HG03139 (cell line): Measurements from ENCODE around the gene PARD3.
"Not testable (repeated sequence)": the region's sequence is repeated elsewhere in the genome, so short reads cannot be mapped to it uniquely, and the experiment has no call there.

Experiments
- ATAC-seq: cut with Tn5 transposase; IDR thresholded peaks from one replicate; pipeline ENCODE4 v1.9.1; 2021; ENCODE audit not compliant: unreplicated experiment

Gene PARD3

DNA sequence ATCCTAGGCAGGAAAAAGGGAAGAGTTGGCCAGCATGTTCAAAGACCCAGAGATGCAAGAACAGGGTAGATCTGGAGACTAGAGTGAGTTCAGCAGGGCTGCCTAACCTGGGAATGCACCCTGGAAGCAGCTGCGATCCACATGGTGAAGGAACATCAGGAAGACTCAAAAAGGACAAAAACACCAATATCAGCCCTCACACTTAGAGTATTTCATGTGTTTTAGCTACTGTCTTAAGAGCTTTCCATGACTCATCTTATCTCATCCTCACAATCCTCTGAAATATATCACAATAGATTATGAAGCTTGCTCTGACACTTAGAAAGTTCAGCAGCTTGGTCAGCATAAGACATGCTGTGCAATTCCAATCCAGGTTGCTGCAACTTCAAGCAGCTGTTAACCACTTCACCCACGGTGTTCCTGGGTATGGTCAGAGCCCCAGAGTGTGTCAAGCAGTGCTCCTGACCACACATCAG lies 380.9 kb downstream of the PARD3 start:
- no peak for ATAC-seq

DNA sequence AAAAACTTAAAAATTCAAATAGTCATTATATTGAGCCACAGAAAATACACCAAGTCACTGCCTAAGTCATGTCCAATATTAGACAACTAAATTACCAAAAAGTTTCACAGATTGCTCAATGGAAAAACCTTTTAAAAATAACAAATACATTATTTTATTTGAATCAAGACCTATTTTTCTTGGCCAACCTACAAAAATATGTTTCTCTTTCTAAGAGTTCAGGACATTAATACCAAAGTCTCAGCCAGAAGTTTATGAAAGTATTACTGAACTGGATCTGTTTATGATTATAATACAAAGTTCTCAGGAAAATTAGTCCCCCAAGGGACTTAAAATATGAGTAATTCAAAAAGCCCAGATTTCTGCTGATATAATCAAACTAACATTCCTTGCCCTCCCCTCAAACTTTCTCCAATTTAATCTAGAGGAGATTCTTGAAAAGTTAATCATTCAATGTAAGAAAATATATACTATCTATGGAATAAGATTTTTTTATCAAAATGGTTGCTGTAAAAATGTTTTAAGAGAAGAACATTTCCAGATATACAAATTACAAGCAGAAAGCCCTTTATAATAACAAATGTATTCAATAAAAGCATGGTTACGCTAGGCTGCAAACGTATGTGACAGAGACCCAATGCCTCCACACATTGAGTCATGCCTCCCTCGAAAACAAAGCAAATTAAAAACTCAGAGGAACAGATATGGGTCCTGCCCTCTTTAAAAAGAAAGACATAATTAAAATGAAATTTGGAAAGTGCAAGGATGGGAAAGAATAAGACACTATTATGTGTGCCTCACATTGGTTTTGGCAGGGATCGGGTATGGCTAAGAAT lies 381.6 kb downstream of the PARD3 start:
- ATAC-seq, result no peak

DNA sequence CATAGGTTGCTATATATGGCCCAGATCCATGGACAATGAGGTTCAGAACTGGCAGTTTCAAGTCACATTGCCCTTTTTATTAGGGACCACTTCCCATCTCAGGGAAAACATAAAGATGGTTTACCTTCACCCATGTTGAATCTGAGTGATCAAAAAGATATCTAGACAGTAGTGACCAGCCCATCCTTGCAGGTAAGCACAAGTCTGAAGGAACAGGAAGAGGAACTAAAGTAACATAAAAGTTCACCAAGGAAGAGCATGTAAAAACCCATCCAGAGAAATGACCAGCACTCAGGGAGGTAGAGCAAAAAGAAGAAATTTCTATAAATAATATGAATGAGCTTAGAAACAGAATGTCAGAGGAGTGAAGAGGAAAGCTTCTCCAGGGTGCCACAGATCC lies 382.5 kb downstream of the PARD3 start:
- ATAC-seq, result no peak

DNA sequence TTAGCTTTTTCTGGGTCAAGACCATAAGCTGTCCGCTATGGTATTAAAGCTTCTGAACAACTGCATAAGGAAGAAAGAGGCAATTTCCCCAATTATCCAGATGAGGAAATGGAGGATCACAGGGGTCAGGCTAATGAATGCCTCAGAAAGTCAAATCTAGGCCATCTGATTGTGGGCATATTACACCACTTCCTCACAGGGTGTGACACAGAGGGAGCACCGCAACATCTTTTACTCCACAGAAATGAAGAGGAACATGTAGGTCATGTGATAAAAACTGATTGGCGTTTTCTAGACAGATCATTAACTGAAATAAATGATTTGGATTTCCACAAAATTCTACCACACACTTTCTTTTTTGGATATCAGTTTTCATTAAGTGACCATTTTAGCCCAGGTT lies 384.4 kb downstream of the PARD3 start:
- ATAC-seq, result no peak

DNA sequence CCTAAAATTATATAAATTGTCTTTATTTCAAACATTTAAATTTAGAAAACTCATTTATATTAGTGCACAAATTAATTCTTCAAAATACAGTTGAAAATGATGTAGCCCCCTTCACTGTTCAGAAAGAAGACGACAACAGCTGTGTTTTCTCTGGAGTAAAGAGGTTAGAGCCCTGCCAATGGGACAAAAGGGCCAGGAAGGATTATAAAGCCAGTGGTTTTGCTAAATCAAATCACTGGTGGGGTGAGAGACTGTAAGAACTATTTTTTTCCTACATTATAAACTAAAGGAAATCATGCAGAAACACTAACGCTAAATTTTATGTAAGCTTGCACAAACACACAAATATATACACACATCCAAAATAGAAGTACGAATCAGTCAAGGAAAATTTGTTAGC lies 386.6 kb downstream of the PARD3 start:
- no peak for ATAC-seq

DNA sequence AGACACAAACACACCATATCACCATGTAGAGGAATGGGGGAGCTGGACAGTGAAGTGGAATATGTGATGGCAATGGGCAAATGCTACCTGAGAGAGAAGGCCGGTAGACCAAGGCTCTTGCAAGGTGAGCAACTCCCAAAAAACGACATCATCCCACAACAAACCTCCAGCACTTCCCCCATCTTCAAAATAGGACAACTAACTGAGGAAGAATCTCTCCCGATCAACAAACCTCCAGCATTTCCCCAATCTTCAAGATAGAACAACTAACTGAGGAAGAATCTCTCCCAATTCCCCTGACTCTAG lies 387.2 kb downstream of the PARD3 start:
- ATAC-seq, result no peak

DNA sequence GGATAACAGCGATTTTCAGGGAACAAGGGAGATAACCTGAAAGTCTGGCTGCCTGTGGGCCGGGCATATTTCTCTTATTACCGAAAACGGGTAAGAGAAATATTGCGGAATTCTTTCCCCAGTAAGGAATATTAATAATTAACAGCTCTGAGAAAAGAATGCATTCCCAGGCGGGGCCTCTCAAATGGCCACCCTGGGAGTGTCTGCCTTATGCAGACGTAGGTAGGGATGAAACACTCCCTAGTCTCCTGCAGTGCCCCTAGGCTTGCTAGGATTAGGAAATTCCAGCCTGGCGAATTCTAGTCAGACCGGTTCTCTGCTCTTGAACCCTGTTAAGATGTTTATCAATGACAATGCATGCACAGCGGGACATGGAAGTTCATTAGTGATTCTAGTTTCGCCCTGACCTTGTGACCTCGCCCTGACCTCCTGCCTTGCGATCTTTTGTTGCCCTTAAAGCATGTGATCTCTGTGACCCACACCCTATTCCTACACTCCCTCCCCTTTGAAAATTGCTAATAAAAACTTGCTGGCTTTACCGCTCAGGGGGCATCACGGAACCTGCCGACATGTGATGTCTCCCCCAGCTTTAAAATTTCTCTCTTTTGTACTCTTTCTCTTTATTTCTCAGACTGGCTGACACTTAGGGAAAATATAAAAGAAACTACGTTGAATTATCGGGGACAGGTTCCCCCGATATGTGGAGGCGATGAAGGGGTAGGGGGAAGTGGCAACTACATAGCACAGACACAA lies 387.8 kb downstream of the PARD3 start:
- not testable (repeated sequence) for ATAC-seq

DNA sequence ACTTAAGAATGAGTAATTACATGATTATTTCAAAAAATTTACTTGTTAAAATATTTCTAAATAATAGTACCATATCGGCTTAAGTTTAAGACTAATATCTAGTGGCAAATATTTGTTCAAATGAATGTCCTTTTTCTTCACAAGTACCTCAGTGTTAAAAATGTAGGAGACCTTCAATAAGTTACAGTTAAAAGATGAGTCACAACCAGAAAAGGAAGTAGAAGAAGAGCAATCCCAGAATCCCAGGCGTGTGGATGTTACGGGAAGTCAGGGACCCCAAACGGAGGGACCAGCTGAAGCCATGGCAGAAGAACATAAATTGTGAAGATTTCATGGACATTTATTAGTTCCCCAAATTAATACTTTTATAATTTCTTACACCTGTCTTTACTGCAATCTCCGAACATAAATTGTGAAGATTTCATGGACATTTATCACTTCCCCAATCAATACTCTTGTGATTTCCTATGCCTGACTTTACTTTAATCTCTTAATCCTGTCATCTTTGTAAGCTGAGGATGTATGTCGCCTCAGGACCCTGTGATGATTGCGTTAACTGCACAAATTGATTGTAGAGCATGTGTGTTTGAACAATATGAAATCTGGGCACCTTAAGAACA lies 388.4 kb downstream of the PARD3 start:
- not testable (repeated sequence) for ATAC-seq

DNA sequence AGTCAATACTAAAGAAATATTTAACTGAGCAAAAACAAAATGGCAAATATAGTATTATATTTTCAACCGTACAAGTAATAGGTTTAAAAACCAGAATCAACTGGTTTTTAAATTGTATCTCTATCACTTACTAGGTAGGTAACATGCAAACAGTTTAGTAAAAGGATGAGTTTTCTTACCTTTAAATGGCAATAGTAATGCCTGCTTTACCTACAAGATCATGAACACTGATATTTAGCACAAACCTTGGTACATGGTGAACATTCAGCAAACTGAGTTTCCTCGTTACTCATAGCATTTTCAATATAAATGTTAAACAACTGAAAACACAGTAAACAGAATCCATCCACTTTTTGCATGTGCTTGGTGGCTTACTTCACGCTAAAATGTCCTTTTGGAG lies 389.1 kb downstream of the PARD3 start:
- no peak for ATAC-seq

DNA sequence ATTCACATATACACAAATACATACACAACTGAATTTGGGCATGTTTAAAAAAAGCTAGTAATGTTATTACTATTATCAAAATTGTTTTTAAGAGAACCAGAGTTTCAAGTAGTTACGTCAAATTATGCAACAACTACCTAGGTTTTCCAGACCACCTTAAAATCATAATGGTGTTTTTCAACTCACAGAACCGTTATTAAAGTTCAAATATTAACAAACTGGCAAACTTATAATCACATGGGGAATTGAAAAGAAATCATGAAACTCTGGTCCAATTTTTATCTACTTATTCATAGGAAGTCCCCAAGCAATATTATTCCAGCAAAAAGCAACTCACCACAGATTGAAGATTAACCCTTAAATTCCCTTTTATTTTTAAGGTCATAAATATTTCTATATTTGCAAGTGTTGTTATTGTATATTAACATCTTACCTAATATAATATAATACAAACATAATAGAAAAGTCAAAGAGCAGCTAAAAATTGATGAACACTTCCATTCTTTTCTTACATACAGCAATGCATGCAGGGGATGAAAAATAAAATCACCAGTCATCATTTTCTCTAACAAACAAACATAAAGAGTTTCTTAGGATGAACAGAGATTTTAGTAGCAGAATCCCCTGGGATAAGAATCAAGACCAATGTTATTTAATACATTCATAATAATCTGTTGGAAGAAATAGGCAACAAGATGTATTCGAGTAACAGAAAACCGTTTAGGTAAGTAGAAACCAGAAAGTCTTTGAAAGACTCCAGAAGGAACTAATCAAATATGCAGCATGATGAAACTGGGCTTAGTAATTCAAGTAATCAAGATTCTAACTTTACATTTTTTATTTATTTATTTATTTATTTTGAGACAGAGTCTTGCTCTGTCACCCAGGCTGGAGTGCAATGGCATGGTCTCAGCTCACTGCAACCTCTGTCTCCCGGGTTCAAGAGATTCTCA lies 391.1 kb downstream of the PARD3 start:
- no peak for ATAC-seq

DNA sequence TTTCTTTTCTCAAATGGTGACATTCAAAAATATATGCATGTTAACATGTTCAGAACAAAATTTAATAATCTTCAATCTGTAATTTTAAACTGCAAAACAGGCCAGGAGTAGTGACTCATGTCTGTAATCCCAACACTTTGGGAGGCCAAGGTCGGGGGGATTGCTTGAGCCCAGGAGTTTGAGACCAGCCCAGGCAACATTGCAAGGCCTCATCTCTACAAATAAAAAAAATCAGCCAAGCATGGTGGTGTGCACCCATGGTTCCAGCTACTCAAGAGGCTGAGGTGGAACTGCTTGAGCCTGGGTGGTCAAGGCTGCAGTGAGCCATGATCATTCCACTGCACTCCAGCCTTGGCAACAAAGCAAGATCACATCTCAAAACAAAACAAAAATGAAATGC lies 394.3 kb downstream of the PARD3 start:
- ATAC-seq, result no peak

DNA sequence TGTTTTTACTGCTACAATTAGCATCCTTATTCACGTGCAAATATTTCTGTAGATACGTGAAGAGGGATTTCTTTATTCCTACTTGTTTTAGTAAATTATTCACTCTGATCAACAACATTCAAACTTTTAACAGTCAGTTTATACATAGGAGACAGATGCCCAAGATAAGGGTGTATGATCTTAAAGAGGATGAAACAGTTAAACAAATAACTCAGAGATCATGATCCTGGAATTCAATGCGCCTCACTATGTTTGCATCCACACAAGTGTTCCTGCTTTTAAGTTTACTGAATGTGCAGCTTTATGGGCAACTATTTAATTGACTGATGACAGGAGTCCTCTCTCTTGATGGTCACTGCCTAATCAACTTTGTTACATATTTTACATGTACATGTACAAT lies 394.8 kb downstream of the PARD3 start:
- ATAC-seq, result no peak

DNA sequence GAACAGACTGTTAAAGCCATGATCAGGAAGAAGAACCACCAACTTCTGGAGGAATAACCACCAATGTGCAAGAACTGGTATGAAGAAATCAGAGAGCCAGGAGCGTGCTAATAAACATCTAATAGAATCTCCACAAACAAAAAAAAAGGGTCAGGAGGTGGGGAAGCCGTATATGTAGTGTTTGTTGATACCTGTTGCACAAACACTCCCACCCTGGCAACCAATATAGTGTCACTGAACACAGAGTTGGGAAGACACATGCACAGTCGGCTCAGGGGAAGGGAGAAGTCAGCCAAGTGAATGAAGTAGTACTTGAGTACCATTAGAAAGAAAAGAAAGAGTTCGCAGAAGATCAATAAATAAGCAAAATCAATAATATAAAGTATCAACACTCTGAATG lies 400.1 kb downstream of the PARD3 start:
- no peak for ATAC-seq

DNA sequence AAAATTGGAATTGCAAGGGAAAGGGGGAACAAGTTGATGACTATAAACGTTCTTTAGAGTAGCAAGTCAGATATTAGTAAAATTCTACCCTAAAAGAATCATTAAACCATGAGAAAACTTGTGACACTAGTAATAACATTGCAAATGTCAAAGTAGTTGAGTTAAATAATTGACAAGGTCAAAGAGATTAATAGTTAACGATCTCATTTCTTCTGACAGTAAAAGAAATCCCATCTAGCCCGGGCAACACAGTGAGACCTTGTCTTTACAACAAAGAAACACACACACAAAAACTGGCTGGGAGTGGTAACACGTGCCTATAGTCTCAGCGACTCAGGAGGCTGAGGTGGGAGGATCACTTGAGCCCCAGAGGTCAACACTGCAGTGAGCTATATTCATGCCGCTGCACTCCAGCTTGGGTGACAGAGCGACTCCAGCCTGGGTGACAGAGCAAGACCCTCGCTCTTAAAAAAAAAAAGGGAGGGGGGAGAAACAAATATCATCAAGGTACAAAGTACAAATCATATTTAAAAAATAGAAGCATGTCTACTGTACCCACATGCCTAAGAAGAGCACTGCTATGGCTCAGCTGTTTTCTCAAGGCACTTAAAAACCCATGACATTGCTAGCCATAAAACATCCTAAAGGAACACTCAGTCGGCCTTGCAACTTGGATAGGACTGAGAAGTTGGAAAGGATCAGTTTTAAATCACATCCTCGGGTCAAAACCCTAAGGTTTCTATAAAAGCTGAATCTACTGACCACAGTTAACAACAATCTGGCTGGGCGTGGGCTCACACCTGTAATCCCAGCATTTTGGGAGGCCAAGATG lies 401.1 kb downstream of the PARD3 start:
- no peak for ATAC-seq

DNA sequence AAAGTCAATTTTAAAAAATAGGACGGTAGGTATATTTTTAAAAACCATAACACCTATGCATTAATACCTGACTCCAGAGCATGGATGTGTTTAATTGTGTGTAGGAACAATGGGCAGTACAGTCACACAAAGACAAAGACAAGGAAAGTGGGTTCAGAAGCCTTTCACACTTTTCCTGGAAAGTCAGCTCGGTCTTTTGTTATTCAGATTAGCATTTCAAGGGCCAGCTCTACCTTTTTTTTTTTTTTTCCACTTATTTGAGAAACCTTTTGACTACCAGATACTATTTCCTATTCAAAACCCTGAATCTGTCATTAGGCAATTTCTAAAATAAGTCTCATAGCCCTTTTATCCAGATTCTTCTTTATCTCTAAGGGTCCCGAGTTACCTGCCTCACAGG lies 401.9 kb downstream of the PARD3 start:
- no peak for ATAC-seq

DNA sequence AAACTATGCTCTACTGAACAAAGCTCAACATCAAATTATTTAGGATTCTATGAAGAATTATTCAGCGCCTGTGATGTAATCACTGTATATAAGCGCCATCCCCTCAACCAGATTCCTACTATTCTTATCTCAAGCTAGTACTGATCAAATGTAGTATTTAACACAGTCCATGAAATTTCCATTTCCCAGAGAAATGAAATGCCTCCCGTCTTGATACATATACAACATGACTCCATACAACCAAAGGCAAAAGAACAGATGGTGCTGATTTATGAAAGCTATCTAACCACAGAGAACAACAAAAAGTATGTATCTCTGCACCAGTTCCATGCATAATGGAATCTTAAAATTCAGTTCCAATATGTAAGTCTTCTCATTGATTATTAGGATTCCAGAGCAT lies 406.1 kb downstream of the PARD3 start:
- ATAC-seq, result no peak

DNA sequence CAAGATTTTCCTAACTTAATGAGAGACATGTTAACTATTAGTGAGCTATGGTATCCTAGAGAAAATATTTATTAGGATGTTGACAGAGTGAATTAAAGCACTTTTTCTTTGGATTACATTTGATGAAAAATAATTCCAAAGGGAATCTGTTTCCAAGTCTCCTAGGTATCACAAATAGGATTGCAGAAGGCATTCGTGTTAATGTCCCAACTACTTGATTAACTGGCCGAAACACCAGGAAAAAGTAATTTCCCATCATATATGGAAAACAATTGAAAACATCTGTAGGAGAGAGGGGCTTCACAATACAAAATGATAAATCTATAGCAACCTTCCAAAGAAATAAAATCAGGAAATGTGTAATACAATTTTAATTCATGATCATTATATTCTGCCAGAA lies 406.7 kb downstream of the PARD3 start:
- no peak for ATAC-seq

DNA sequence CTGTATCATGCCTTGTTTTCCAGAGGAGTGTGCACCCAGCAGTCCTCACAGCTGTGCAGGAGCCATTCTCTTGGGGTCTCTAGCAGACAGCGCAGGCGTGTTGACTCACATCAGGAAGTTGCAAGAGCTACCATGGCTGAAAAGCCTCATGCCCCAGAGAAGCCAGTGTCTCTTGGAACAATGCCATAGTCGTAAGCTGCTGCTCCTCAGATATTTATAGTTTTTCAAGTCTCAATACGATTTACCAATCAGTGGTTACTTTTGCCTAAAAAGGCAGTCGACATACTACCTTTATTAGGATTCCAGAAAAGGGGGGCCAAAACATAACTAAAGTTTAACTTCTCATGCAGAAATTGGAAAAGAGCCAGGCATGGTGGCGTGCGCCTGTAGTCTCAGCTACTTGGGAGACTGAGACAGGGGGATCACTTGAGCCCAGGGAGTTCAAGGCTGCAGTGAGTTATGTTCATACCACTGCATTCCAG lies 407.7 kb downstream of the PARD3 start:
- ATAC-seq, result no peak

DNA sequence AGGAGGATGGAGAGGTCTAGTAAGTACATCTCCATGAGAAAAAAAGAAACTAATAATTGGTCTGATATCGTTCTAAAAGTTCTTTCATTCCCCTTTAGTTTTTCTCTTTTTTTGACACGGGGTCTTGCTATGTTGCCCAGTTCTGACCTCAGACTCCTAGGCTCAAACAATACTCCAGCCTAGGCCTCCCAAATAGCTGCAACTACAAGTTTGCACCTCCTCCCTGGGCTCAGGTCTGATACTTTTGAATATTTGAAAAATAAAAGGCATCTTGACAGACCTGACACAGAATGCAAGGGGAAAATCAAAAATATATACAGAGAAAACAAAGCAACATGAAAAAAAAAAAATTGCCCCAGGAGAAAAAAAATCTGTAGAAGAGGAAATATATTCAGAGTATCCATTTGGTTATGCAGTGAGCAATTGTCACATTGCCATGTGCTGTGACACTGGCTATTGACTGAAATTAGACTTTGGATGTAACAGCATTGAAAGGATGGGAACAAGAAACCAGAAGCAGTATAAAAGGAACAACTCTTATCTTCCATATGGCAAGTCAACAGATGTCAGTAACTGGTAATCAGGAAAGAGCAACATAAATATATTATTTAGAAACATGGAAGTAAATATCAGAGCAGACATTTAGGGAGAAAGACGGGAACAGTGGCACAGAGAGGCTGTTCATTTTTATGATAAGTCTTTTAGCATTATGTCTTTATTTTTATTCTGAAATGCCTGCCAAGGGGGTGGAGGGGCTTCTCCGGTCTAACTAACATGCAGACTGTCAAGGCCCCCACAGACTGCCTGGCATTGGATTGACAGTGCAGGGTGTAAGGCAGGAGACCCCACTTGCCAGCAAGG lies 408.4 kb downstream of the PARD3 start:
- ATAC-seq, result no peak
